SJSA1 (cell line): ENCODE measurements around the gene TLL2. TPM values are rescaled to one million over a fixed set of nuclear protein-coding genes. Genes with fewer than 3 reads are reported as not detected.
A peak's percentile ranks its signal among the peaks of the same experiment; 100 is the strongest.

Experiments used
- DNase-seq, 2 experiments: peaks; one replicate each; pipeline ENCODE4 v3.0.0-alpha.2; 2015 to 2020; ENCODE audit warnings: low spot score in 2 of 2, low read depth in 1 of 2
- H3K27ac ChIP-seq: fragments of 250-450 bp; sonication (Bioruptor Pico); 2 replicates; pipeline ENCODE4 v1.5.1; 2020; ENCODE audit warnings: mild to moderate bottlenecking, moderate library complexity
- H3K27me3 ChIP-seq: fragments of 250-450 bp; sonication (Bioruptor Pico); replicated peaks from 2 replicates; pipeline ENCODE4 v1.5.1; 2020; ENCODE audit warnings: mild to moderate bottlenecking, moderate library complexity
- H3K36me3 ChIP-seq: fragments of 250-450 bp; sonication (Bioruptor Pico); 2 replicates; pipeline ENCODE4 v1.5.1; 2020; ENCODE audit warnings: mild to moderate bottlenecking
- H3K4me1 ChIP-seq: fragments of 250-450 bp; sonication (Bioruptor Pico); replicated peaks from 2 replicates; pipeline ENCODE4 v1.6.1; 2021; ENCODE audit warnings: mild to moderate bottlenecking
- H3K4me3 ChIP-seq: fragments of 250-450 bp; sonication (Bioruptor Pico); 2 replicates; pipeline ENCODE4 v1.5.1; 2020; ENCODE audit warnings: mild to moderate bottlenecking
- H3K9me3 ChIP-seq: fragments of 250-450 bp; sonication (Bioruptor Pico); replicated peaks from 2 replicates; pipeline ENCODE4 v1.5.1; 2020; ENCODE audit warnings: mild to moderate bottlenecking
- total RNA-seq: library from RNA; depleted of rRNA; stranded (reverse); fragments of >200 nt; shearing (Covaris generic); gene quantifications from 2 replicates; pipeline ENCODE4 v1.2.3, GENCODE V29; 2014

TLL2 gene
- total RNA-seq, 1 experiment from 2014 or later = not detected

DNA sequence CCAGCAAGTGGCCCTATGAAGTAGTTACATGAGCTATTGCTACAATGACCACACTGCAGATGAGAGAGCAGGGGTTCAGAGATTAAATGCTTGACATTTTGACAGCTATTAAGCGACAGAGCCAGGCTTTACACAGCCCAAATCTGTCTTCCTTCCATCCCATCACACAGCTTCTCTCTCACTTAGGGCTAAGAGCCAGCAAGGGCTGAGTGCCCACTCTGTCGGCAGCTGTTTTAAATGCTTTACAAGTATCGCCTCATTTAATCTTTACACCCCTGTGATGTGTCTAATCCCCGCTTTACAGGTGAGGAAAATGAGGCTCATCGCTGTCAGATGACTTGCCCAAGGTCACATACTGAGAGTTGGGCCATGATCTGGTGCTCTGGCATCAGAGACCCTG lies 139.7 kb downstream of the TLL2 start:
- no peak overlapping the region for H3K4me3 ChIP-seq
- H3K4me1 ChIP-seq = peaks cover 4% of the 10 kb centered on the region
- H3K9me3 ChIP-seq = no peaks in the 10 kb centered on the region
- H3K27me3 ChIP-seq = peaks cover 4% of the 10 kb centered on the region; the same call in 1 of the 2 replicates
- H3K27ac ChIP-seq = no peak overlapping the region
- no peaks in the 10 kb centered on the region for H3K36me3 ChIP-seq
- no peak for DNase-seq

DNA sequence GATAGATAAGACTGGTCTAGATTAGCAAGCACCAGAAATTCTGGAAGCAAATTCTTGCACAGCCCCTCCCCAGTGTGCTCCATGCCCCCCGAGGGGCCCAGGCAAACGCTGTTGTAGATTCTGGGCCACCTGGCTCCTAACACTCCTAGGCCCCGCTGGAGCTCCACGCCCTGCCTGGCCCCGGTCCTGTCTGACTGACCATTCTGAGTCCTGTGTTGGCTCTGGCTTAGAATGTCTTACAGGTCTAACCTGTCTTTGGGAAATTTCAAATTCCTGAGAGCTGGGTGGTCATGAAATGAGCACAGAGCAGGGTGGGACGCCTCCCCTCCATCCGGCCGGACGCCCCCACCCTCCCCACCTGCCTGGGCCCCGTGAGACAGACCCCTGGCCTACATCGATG lies 142.4 kb downstream of the TLL2 start:
- Histone ChIP-seq H3K4me3 (no peak overlapping the region), H3K36me3 (no peaks in the 10 kb centered on the region), H3K4me1 (peaks cover 4% of the 10 kb centered on the region), H3K9me3 (no peaks in the 10 kb centered on the region), H3K27me3 (no peaks in the 10 kb centered on the region; the same call in 1 of the 2 replicates), H3K27ac (no peak overlapping the region)
- DNase-seq = no peak

DNA sequence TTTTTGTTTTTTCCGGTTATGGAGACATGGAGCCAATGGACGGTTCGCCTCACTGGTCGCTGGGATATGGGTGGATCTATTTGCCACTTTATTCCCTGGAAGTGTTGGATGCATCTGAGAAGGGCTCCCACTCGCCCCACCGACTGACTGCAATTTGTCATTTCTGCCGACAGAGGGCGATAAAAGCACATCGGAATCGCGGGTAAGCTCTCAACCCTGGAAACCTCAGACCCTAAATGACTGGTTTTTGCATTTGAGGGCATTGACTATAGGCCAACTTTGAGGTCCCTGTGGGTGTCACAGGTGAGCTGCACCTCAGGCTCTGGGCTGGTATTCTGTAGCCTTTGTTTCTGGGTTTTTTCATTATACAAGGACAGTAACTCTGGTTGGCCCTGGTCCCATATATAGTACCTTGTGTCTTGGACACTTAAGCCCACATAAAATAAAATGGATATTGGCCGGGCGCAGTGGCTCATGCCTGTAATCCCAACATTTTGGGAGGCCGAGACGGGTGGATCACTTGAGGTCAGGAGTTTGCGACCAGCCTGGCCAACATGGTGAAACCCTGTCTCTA lies 143.1 kb downstream of the TLL2 start:
- H3K4me1 ChIP-seq = peaks cover 4% of the 10 kb centered on the region
- H3K9me3 ChIP-seq = no peaks in the 10 kb centered on the region
- DNase-seq = peak in 1 of 2 experiments; percentile 37
- no peak overlapping the region for H3K4me3 ChIP-seq
- H3K36me3 ChIP-seq = no peaks in the 10 kb centered on the region
- H3K27me3 ChIP-seq = no peaks in the 10 kb centered on the region; the same call in 1 of the 2 replicates
- H3K27ac ChIP-seq = no peak overlapping the region

DNA sequence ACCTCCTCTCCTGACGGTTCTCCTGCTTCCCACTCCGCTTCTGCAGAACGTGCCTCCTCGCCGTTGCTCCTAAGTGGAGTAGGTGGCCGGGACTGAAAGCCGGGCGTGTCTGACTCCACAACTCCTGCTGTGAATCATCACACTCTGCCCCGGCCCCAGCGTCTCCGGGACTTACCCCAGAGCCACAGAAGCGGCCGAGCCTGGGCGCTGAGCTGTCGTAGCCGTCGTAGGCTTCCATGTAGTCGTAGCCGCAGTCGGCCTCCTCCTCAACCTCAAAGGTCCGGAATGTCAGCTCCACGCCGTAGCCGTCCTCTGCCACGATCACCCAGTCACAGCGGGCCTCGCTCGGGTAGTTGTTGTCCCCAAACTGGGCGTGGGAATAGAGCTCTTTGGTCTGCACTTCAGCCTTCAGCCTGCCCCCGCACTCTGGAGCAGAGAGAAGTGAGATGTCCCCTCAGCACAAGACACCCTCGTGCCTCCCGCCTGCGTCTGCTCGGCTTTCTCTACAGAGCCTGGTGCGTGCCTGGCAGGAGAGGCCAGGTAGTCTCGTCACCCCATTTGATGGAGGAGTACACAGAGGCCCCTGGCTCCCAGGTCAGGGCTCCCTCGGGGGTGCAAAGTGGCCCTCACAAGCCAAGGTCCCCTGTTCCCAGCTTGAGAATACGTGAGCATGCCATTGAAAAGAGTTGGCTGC lies 143.7 kb downstream of the TLL2 start:
- Histone ChIP-seq H3K4me3 (no peak overlapping the region), H3K4me1 (peaks cover 2% of the 10 kb centered on the region), H3K27me3 (no peaks in the 10 kb centered on the region; the same call in 1 of the 2 replicates), H3K27ac (no peak overlapping the region), H3K36me3 (no peaks in the 10 kb centered on the region), H3K9me3 (no peaks in the 10 kb centered on the region)
- no peak for DNase-seq

DNA sequence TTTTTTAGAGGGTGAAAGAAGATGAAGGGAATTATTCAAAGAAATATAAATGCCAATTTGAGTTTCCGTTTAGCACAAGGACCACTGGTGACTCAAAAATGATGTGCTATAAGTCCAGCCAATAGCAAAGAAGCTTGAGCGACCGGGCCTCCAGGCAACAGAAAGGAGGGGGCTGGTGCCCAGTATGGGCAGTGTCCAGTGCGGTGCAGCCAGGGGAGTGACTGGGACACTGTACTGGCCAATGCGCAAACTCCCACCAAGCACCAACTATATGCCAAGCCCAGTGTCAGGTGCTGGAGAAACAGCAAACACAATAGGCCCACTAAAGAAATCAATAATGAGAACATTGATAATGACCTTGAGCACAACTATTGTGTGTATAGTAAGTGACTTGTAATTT lies 144.8 kb downstream of the TLL2 start:
- Histone ChIP-seq H3K27me3 (no peaks in the 10 kb centered on the region; the same call in 1 of the 2 replicates), H3K4me3 (no peak overlapping the region), H3K36me3 (no peaks in the 10 kb centered on the region), H3K4me1 (no peaks in the 10 kb centered on the region; the same call in 1 of the 2 replicates), H3K27ac (no peak overlapping the region), H3K9me3 (no peaks in the 10 kb centered on the region)
- DNase-seq = no peak

DNA sequence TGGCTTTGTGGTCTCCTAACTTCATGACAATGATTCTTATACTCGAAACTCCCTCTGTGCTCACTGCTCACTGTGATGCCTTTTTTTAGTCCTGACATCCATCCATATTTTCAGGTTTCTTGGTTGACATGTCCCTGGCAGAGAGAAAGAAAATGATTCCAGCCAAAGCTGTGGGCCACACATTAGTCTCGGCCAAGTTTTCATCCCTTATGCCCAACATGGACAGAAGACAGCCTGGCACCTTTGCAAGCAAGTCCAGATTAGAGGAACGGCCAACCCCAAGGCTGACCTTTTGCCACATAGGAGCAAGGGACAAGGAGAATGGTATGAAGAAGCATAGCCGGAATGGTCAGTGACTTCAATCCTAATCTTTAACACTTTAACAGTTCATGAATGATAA lies 146.3 kb downstream of the TLL2 start:
- no peaks in the 10 kb centered on the region for H3K36me3 ChIP-seq
- DNase-seq = no peak
- H3K27me3 ChIP-seq = peaks cover 7% of the 10 kb centered on the region
- no peak overlapping the region for H3K27ac ChIP-seq
- H3K4me1 ChIP-seq = no peaks in the 10 kb centered on the region; the same call in 1 of the 2 replicates
- no peaks in the 10 kb centered on the region for H3K9me3 ChIP-seq
- H3K4me3 ChIP-seq = no peak overlapping the region

- DNase-seq = peak in 1 of 2 experiments; percentile 12
- Histone ChIP-seq H3K27ac (no peak overlapping the region), H3K36me3 (no peaks in the 10 kb centered on the region), H3K4me1 (no peaks in the 10 kb centered on the region; the same call in 1 of the 2 replicates), H3K9me3 (no peaks in the 10 kb centered on the region), H3K27me3 (peaks cover 8% of the 10 kb centered on the region), H3K4me3 (no peak overlapping the region)
These were observed 147.2 kb downstream of the TLL2 start for GRCh38 chr10:96366508-96366907.

GRCh38 chr10:96365571-96365970 lies 148.2 kb downstream of the TLL2 start:
- no peaks in the 10 kb centered on the region; the same call in 1 of the 2 replicates for H3K4me1 ChIP-seq
- no peak overlapping the region for H3K27ac ChIP-seq
- peaks cover 8% of the 10 kb centered on the region for H3K27me3 ChIP-seq
- H3K4me3 ChIP-seq = no peak overlapping the region
- no peaks in the 10 kb centered on the region for H3K9me3 ChIP-seq
- DNase-seq = no peak
- no peaks in the 10 kb centered on the region for H3K36me3 ChIP-seq

GRCh38 chr10:96360766-96361165 lies 153.0 kb downstream of the TLL2 start:
- H3K9me3 ChIP-seq = no peaks in the 10 kb centered on the region
- H3K27me3 ChIP-seq = peaks cover 24% of the 10 kb centered on the region
- no peaks in the 10 kb centered on the region for H3K36me3 ChIP-seq
- DNase-seq = no peak
- H3K27ac ChIP-seq = no peak overlapping the region
- no peaks in the 10 kb centered on the region for H3K4me1 ChIP-seq
- no peak overlapping the region for H3K4me3 ChIP-seq

DNA sequence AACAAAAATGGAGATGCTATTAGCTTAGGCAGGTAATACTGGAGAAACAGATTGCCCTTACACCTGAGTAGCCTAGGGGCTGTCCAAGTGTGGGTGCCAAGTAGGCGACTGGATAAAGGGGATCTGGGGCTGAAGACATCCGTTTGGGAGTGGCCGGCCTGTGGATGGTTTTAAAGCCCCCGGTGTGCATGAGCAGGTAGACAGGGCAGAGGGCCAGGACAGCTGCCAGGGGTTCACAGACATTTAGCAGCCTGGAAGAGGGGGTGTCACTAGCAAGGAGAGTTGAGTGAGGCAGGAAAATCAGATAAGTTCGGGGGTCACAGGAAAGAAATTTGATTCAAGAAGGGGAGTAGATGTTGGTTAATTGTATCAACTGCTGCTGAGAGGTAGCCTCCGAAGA lies 153.4 kb downstream of the TLL2 start:
- Histone ChIP-seq H3K9me3 (no peaks in the 10 kb centered on the region), H3K27me3 (peaks cover 24% of the 10 kb centered on the region), H3K4me1 (no peaks in the 10 kb centered on the region), H3K36me3 (no peaks in the 10 kb centered on the region), H3K4me3 (no peak overlapping the region), H3K27ac (no peak overlapping the region)
- no peak for DNase-seq

- no peaks in the 10 kb centered on the region for H3K4me1 ChIP-seq
These were observed 154.1 kb downstream of the TLL2 start for GRCh38 chr10:96359616-96360015.

GRCh38 chr10:96358851-96359540 lies 154.7 kb downstream of the TLL2 start, which contains the start of gene OPALIN:
Gene OPALIN (minus strand): TSS chr10:96359002. CDS start chr10:96358896, 106 bp downstream.
- no peaks in the 10 kb centered on the region for H3K4me1 ChIP-seq
- no peak for DNase-seq
- no peak within 1 kb of the TSS for H3K27ac ChIP-seq
- H3K27me3 ChIP-seq = peaks cover 24% of the 10 kb centered on the region
- no peak within 1 kb of the TSS for H3K4me3 ChIP-seq
- H3K9me3 ChIP-seq = no peaks in the 10 kb centered on the region
- H3K36me3 ChIP-seq = no peaks in the 10 kb centered on the region

More at GRCh38 chr10:96359616-96360015, 154.1 kb downstream of the TLL2 start:
- Histone ChIP-seq H3K36me3 (no peaks in the 10 kb centered on the region), H3K27ac (no peak overlapping the region), H3K4me3 (no peak overlapping the region), H3K27me3 (peaks cover 24% of the 10 kb centered on the region), H3K9me3 (no peaks in the 10 kb centered on the region)
- DNase-seq = no peak

DNA sequence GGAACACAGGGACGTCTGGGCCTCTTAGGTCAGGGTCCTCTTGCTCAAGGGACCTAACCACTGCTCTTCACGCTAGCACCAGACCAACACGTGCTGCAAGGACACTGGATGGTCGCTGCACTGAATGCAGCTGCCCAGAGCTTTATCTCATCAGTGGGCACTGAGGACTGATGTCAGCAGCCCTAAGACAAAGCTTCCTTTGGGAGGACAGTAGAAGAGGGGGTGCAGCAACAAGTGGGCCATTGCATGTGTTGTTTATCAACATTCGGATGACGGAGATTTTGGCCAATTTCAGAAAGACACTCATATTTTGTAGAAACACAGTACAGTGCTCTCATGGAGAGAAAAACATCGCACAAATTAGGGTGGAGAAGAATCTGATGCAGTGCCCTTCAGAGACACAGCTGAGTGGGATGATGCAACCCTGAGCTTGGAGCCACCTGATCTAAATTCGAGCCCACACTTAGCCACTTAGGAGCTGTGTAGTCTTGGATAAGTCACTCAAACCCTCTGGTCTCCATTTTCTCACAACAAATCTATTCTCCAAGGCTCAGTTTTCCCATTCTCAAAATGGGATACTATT lies 156.6 kb downstream of the TLL2 start:
- Histone ChIP-seq H3K4me1 (no peaks in the 10 kb centered on the region), H3K27me3 (peaks cover 15% of the 10 kb centered on the region)

More for the DNA sequence above, 156.6 kb downstream of the TLL2 start:
- no peak overlapping the region for H3K27ac ChIP-seq
- no peak for DNase-seq
- no peaks in the 10 kb centered on the region for H3K36me3 ChIP-seq
- H3K9me3 ChIP-seq = no peaks in the 10 kb centered on the region
- no peak overlapping the region for H3K4me3 ChIP-seq
